HG03280 (cell line): Measurements from ENCODE around the gene SLIT3.
"Not testable (repeated sequence)": the region's sequence is repeated elsewhere in the genome, so short reads cannot be mapped to it uniquely, and the experiment has no call there.

Experiments
- ATAC-seq: cut with Tn5 transposase; IDR thresholded peaks from one replicate; pipeline ENCODE4 v1.9.1; 2021; ENCODE audit warnings: mild to moderate bottlenecking, moderate library complexity; ENCODE audit not compliant: unreplicated experiment

SLIT3 gene

GRCh38 chr5:168756453-168757391 lies 544.2 kb downstream of the SLIT3 start:
- ATAC-seq: no peak

- no peak for ATAC-seq
Observed at GRCh38 chr5:168755548-168756093, 545.3 kb downstream of the SLIT3 start.

GRCh38 chr5:168753691-168754254 lies 547.2 kb downstream of the SLIT3 start:
- ATAC-seq: no peak

GRCh38 chr5:168752416-168753190 lies 548.3 kb downstream of the SLIT3 start:
- ATAC-seq: no peak

- ATAC-seq: no peak
Observed at GRCh38 chr5:168752012-168752411, 548.9 kb downstream of the SLIT3 start.

DNA sequence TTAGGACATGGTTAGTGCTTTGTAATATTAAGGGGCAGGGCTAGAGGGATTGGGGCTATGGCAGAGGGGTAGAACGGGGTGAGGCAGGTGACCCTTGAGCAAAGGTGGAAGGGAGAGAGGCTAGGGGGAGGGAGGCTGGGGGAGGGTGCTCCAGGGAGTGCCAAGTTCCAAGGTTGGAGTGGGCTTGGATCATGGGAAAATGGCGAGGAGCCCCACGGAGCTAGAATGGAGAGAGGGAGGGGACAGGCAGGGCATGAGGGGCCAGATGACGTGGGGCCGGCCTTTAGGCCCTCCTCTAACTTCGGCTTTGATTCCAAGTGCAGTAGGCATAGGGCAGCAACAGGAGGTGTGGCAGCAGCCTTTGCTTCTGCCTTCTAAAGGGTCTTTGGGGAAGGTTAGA lies 550.0 kb downstream of the SLIT3 start:
- no peak for ATAC-seq

- no peak for ATAC-seq
Observed at GRCh38 chr5:168749391-168750100, 551.4 kb downstream of the SLIT3 start.

- peak; percentile 54 for ATAC-seq
Observed at GRCh38 chr5:168747987-168748777, 552.8 kb downstream of the SLIT3 start.

DNA sequence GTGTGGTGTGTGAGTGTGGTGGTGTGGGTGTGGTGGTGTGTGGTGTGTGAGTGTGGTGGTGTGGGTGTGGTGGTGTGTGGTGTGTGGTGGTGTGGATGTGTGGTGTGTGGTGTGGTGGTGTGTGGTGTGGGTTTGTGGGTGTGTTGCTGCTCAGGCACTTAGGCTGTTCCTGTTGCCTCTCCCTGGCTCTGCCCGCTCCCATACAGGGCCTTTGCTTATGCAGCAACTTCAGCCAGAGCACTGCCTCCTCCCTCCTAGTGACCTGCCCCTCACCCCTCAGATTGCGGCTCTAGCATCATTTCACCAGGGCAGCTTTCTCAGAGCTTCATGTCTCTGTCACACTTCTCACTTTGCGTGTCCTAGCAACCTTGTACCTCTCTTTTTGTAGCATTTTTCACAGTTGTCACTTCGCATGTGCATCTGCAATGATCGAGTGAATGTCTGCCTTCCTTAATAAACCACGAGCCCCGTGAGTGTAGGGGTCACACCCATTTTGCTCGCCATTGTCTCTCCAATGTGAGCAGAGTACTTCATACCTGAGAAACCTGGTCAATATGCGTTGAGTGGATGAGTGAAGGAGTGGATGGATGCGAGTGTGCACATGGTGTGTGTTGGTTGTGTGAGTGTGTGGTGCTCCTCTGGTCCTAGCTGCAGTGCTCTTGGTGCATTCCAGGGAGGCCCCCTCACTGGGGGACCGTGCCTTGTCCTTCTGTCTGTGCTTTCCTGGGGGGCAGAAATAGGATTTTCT lies 553.9 kb downstream of the SLIT3 start:
- no peak for ATAC-seq

GRCh38 chr5:168746126-168746892 lies 554.6 kb downstream of the SLIT3 start:
- not testable (repeated sequence) for ATAC-seq

DNA sequence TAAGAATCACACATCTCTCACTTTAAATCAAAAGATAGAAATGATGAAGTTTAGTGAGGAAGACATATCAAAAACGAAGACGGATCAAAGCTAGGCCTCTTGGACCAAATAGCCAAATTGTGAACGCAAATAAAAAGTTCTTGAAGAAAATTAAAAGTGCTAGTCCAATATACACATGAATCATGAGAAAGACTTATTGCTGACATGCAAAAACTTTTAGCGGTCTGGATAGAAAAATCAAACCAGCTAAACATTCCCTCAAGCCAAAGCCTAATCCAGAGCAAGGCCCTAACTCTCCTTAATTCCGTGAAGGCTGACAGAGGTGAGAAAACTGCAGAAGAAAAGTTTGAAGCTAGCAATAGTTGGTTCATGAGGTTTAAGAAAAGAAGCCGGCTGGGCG lies 557.3 kb downstream of the SLIT3 start:
- no peak for ATAC-seq

DNA sequence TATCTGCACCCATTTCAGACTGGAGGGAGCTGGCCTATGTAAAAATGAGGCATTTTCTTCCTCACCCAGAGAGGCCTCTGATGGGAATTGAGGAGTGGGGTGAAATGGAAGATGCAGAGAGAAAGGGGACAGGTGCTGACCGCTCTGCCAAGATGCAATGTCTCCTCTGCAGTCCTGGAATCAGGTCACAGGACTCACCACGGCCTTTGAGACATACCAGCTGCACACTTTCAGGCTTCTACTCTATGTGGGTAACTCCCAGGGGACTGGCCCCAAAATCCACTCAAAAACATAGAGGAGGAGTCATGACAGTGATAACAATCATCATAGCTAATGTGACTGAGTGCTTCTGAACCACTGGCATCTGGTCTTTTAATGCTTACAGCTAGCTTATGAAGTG lies 558.6 kb downstream of the SLIT3 start:
- not testable (repeated sequence) for ATAC-seq

DNA sequence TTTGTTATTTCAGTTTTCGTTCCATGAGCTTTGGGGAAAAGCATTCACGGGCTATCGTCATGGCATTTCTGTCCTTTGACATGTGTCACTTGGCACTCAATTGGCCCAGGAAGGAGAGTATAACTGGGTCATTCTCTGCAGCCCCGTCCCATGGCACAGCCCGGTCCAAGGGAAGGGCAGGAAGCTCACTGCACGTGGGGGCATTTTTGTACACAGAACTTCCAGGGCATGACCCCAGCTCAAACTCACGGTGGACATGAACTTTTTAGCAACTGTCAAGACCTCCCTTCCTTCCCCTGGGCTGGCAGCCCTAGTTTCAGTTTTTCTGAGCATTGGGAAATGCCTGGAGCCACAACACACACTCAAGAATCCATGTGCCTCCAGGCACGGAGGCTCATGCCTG lies 560.1 kb downstream of the SLIT3 start:
- ATAC-seq: no peak

GRCh38 chr5:168740092-168740800 lies 560.7 kb downstream of the SLIT3 start:
- no peak for ATAC-seq

DNA sequence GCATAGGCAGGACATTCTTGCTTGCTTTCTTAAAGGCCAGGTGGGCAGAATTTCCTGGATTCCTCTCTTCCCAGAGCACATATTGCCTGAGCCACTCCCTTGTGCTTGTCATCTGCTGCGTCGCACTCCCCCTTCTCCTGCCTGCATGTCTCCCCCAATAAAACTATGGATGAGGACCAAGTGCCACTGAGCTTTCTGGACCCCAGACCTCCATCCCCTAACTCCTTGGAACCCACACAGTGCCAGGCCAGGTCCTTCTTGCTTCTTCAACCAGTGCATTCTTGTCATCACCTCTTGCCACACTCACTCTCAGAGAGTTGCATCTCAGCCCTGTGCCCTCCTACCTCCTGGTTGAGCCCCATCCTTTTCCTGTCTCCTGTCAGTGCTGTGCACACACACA lies 563.9 kb downstream of the SLIT3 start:
- ATAC-seq: no peak

DNA sequence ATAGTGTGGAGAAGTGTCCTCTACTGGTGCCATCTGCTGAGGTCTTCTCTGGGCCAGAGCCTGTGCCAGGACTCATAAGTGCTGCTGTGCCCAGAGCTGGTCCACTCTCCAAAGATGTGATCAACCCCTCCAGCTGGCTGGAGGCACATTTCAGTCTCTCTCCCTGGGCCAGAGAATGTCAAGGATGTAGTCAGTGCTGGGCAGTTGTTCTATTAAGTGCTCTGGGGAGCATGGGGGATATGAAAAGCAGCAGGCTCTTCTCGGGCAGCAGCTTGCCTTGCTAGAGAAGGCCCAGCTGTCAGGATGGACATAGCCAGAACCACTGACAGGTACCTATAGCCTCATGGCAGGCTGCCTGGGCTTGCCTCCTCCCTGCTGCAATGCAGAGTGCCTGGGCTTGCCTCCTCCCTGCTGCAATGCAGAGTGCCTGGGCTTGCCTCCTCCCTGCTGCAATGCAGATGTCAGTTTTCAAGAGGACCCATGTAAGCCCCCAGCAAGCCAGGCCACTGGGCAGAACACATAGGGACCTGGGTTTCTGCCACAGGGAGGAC lies 564.6 kb downstream of the SLIT3 start:
- no peak for ATAC-seq

GRCh38 chr5:168734620-168735300 lies 566.2 kb downstream of the SLIT3 start:
- ATAC-seq: no peak
